Measurements from ENCODE around the gene PDE9A. TPM values are rescaled to one million over a fixed set of nuclear protein-coding genes. Genes with fewer than 3 reads are reported as not detected.
"Not testable (repeated sequence)": the region's sequence is repeated elsewhere in the genome, so short reads cannot be mapped to it uniquely, and the experiment has no call there.

PDE9A gene
- total and polyA plus RNA-seq, 2 donors (not counting 1 experiment from before 2014, with no cell fraction given), result 0.34 to 5.8 TPM

DNA sequence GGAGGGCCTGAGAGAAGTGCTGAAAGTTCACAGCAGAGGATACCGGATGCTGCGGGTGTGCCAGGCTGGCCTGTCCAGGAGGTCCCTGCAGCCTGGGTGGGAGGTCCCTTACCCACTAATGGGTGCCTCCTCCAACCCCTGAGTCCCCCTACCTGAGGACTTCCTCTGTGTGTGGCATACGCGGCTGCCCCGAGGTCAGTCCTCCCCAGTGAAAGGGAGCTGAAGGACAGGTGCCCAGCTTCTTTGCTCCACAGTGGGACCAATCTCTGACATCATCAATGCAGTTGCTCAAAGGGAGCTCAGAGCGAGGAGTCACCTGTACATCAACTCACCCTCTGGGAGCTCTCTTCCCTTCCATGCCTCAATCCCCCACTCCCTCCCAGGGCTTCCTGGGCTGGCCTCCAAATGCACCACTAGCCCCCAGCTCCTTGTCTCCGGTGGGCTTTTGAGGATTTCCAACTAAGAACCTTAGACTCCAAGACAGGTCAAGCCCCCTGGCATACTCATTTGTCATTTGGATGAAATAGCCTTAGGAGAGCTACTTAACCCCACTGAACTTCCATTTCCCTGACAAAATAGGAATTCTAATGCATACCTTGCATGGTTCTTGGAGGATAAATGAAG is 53.9 kb downstream of the PDE9A start:
- no peak overlapping the region for H3K4me3 Mint-ChIP-seq
- Histone ChIP-seq H3K36me3 (replicated peaks in 1 of 2; ENCODE audit: control extremely low read depth in 1 of 2, control insufficient read depth in 1 of 2, extremely low read depth in 1 of 2, insufficient read depth in 2 of 2, low read length in 1 of 2) (no peaks in the 10 kb centered on the region), H3K79me2 (ENCODE audit: control insufficient read depth, insufficient read depth, low read length) (no peaks in the 10 kb centered on the region), H3K9me3 (ENCODE audit: control extremely low read depth in 1 of 3, control insufficient read depth in 2 of 3, insufficient read depth in 1 of 3, low read length in 2 of 3) (no peaks in the 10 kb centered on the region), H3K4me3 (ENCODE audit: control extremely low read depth in 1 of 5, extremely low read depth in 1 of 5, insufficient read depth in 1 of 5, low read depth in 2 of 5, low read length in 4 of 5) (no peak overlapping the region), H3K4me2 (replicated peaks; ENCODE audit: low read depth, low read length, poor library complexity, severe bottlenecking) (no peak overlapping the region), H4K20me1 (ENCODE audit: control insufficient read depth, insufficient read depth, low read length, poor library complexity, severe bottlenecking) (no peaks in the 10 kb centered on the region), H2AFZ (ENCODE audit: insufficient read depth, low read depth, low read length, poor library complexity, severe bottlenecking) (no peak overlapping the region), H3K27me3 (replicated peaks in 1 of 4; ENCODE audit: control extremely low read depth in 1 of 4, control insufficient read depth in 3 of 4, insufficient read depth in 4 of 4, low read length in 3 of 4) (no peaks in the 10 kb centered on the region), H3K27ac (ENCODE audit: low read length in 2 of 2) (no peak overlapping the region), H3K4me1 (ENCODE audit: control insufficient read depth in 2 of 2, insufficient read depth in 2 of 2, low read length in 2 of 2) (no peaks in the 10 kb centered on the region), H3K9ac (ENCODE audit: low read length) (no peak overlapping the region)
- H3K27ac Mint-ChIP-seq, result no peak overlapping the region
- H3K9me3 Mint-ChIP-seq (ENCODE audit: insufficient read depth), result no peaks in the 10 kb centered on the region
- peaks cover 3% of the 10 kb centered on the region for H3K27me3 Mint-ChIP-seq
- ChIA-PET POLR2A (no interaction called here), CTCF (no interaction called here)
- H3K4me1 Mint-ChIP-seq, result no peaks in the 10 kb centered on the region
- DNase-seq, result no peak
- ATAC-seq (ENCODE audit: low read depth), result no peak
- WGBS (ENCODE audit: insufficient coverage), result 97% methylated on average over 7 of the region's 7 CpGs
- no peak for TF ChIP-seq EZH2 (IDR thresholded peaks at IDR 0.05; ENCODE audit: borderline replicate concordance, insufficient read depth, low read depth, low read length, poor library complexity, severe bottlenecking)
- TF ChIP-seq, protein P1, sequence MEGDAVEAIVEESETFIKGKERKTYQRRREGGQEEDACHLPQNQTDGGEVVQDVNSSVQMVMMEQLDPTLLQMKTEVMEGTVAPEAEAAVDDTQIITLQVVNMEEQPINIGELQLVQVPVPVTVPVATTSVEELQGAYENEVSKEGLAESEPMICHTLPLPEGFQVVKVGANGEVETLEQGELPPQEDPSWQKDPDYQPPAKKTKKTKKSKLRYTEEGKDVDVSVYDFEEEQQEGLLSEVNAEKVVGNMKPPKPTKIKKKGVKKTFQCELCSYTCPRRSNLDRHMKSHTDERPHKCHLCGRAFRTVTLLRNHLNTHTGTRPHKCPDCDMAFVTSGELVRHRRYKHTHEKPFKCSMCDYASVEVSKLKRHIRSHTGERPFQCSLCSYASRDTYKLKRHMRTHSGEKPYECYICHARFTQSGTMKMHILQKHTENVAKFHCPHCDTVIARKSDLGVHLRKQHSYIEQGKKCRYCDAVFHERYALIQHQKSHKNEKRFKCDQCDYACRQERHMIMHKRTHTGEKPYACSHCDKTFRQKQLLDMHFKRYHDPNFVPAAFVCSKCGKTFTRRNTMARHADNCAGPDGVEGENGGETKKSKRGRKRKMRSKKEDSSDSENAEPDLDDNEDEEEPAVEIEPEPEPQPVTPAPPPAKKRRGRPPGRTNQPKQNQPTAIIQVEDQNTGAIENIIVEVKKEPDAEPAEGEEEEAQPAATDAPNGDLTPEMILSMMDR (IDR thresholded peaks at IDR 0.05), result no peak
- intact Hi-C loops (cut with micrococcal nuclease), result no loop called here

DNA sequence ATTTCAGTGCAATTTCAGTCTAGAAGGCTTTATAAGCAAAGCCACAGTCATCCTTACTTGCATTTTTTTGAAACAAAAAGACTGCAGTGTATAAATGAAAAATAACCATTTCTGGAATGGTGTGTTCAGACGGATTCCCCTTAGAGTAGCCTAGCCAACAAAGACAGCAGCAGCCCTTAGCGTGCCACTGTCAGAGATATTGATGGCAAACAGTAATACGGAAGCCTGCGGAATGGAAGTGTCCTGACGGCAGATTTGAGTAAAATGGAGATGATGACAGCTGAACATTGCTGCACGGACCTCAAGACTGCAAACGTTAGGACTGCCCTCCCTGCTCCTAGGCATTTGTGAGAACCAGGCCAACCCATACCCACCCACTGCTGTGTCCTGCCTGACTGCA is 54.7 kb downstream of the PDE9A start:
- no peak for TF ChIP-seq EZH2 (IDR thresholded peaks at IDR 0.05; ENCODE audit: borderline replicate concordance, insufficient read depth, low read depth, low read length, poor library complexity, severe bottlenecking)
- TF ChIP-seq, protein P1 (IDR thresholded peaks at IDR 0.05), result no peak
- Mint-ChIP-seq H3K4me1 (no peaks in the 10 kb centered on the region), H3K27ac (no peak overlapping the region), H3K27me3 (peaks cover 3% of the 10 kb centered on the region), H3K9me3 (ENCODE audit: insufficient read depth) (no peaks in the 10 kb centered on the region), H3K4me3 (no peak overlapping the region)
- Histone ChIP-seq H2AFZ (ENCODE audit: insufficient read depth, low read depth, low read length, poor library complexity, severe bottlenecking) (no peak overlapping the region), H3K4me2 (replicated peaks; ENCODE audit: low read depth, low read length, poor library complexity, severe bottlenecking) (no peak overlapping the region), H3K9me3 (ENCODE audit: control extremely low read depth in 1 of 3, control insufficient read depth in 2 of 3, insufficient read depth in 1 of 3, low read length in 2 of 3) (no peaks in the 10 kb centered on the region), H3K27ac (ENCODE audit: low read length in 2 of 2) (no peak overlapping the region), H3K36me3 (replicated peaks in 1 of 2; ENCODE audit: control extremely low read depth in 1 of 2, control insufficient read depth in 1 of 2, extremely low read depth in 1 of 2, insufficient read depth in 2 of 2, low read length in 1 of 2) (no peaks in the 10 kb centered on the region), H3K4me1 (ENCODE audit: control insufficient read depth in 2 of 2, insufficient read depth in 2 of 2, low read length in 2 of 2) (no peaks in the 10 kb centered on the region), H3K4me3 (ENCODE audit: control extremely low read depth in 1 of 5, extremely low read depth in 1 of 5, insufficient read depth in 1 of 5, low read depth in 2 of 5, low read length in 4 of 5) (no peak overlapping the region), H3K79me2 (ENCODE audit: control insufficient read depth, insufficient read depth, low read length) (no peaks in the 10 kb centered on the region), H4K20me1 (ENCODE audit: control insufficient read depth, insufficient read depth, low read length, poor library complexity, severe bottlenecking) (no peaks in the 10 kb centered on the region), H3K27me3 (replicated peaks in 1 of 4; ENCODE audit: control extremely low read depth in 1 of 4, control insufficient read depth in 3 of 4, insufficient read depth in 4 of 4, low read length in 3 of 4) (no peaks in the 10 kb centered on the region), H3K9ac (ENCODE audit: low read length) (no peak overlapping the region)
- ChIA-PET CTCF (no interaction called here), POLR2A (no interaction called here)
- WGBS (ENCODE audit: insufficient coverage), result 98% methylated on average over 5 of the region's 7 CpGs
- DNase-seq, result no peak
- ATAC-seq (ENCODE audit: low read depth), result no peak
- intact Hi-C loops (cut with micrococcal nuclease), result no loop called here

DNA sequence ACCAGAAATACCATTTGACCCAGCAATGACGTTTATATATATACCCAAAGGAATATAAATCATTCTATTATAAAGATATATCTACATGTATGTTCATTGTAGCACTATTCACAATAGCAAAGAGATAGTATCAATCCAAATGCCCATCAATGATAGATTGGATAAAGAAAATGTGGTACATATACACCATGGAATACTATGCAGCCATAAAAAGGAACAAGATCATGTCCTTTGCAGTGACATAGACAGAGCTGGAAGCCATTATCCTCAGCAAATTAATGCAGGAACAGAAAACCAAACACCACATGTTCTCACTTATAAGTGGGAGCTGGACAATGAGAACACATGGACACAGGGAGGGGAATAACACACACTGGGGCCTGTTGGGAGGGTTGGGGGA is 55.5 kb downstream of the PDE9A start:
- H3K27me3 Mint-ChIP-seq; H3K27ac Mint-ChIP-seq; H3K9me3 Mint-ChIP-seq (ENCODE audit: insufficient read depth); H3K27me3 ChIP-seq (replicated peaks in 1 of 4; ENCODE audit: control extremely low read depth in 1 of 4, control insufficient read depth in 3 of 4, insufficient read depth in 4 of 4, low read length in 3 of 4); CTCF ChIA-PET; intact Hi-C loops (cut with micrococcal nuclease); ATAC-seq (ENCODE audit: low read depth); POLR2A ChIA-PET; H2AFZ ChIP-seq (ENCODE audit: insufficient read depth, low read depth, low read length, poor library complexity, severe bottlenecking); H3K4me1 ChIP-seq (ENCODE audit: control insufficient read depth in 2 of 2, insufficient read depth in 2 of 2, low read length in 2 of 2); H3K4me3 Mint-ChIP-seq; H3K27ac ChIP-seq (ENCODE audit: low read length in 2 of 2); H3K4me3 ChIP-seq (ENCODE audit: control extremely low read depth in 1 of 5, extremely low read depth in 1 of 5, insufficient read depth in 1 of 5, low read depth in 2 of 5, low read length in 4 of 5); H4K20me1 ChIP-seq (ENCODE audit: control insufficient read depth, insufficient read depth, low read length, poor library complexity, severe bottlenecking); H3K9me3 ChIP-seq (ENCODE audit: control extremely low read depth in 1 of 3, control insufficient read depth in 2 of 3, insufficient read depth in 1 of 3, low read length in 2 of 3); H3K79me2 ChIP-seq (ENCODE audit: control insufficient read depth, insufficient read depth, low read length); DNase-seq; H3K9ac ChIP-seq (ENCODE audit: low read length); H3K36me3 ChIP-seq (replicated peaks in 1 of 2; ENCODE audit: control extremely low read depth in 1 of 2, control insufficient read depth in 1 of 2, extremely low read depth in 1 of 2, insufficient read depth in 2 of 2, low read length in 1 of 2); H3K4me2 ChIP-seq (replicated peaks; ENCODE audit: low read depth, low read length, poor library complexity, severe bottlenecking); H3K4me1 Mint-ChIP-seq: not testable (repeated sequence)
- no CpG with 5 or more reads among the region's 1 CpG for WGBS (ENCODE audit: insufficient coverage)
